ENCODE measurements around the gene DGKB.

DNA sequence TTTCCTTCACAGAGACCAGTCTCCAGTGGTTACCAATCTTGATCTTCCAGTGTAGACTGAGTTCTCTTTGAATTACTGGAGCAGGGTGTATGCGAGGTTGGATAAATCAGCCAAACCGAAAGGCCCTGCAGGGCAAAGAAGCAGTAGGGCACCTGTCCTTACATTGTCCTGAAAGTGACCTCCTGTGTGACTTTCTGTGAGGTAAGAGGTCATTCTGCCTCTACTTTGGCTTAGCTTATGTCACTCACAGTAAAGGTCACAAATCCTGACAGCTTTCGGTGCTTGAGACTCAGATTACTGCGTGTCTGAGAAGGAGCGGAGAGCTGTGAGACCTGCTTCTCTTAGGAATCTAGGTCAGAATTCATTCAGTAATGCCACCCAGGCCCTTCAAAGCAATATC is 660.4 kb downstream of the DGKB start:
- no peak for TF ChIP-seq POLR2A (IDR thresholded peaks at IDR 0.05)
- TF ChIP-seq, protein P1, sequence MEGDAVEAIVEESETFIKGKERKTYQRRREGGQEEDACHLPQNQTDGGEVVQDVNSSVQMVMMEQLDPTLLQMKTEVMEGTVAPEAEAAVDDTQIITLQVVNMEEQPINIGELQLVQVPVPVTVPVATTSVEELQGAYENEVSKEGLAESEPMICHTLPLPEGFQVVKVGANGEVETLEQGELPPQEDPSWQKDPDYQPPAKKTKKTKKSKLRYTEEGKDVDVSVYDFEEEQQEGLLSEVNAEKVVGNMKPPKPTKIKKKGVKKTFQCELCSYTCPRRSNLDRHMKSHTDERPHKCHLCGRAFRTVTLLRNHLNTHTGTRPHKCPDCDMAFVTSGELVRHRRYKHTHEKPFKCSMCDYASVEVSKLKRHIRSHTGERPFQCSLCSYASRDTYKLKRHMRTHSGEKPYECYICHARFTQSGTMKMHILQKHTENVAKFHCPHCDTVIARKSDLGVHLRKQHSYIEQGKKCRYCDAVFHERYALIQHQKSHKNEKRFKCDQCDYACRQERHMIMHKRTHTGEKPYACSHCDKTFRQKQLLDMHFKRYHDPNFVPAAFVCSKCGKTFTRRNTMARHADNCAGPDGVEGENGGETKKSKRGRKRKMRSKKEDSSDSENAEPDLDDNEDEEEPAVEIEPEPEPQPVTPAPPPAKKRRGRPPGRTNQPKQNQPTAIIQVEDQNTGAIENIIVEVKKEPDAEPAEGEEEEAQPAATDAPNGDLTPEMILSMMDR (IDR thresholded peaks at IDR 0.05): no peak
